Epithelial cell of esophagus (primary cell): Measurements from ENCODE around the gene CPSF7.

Experiments used
- DNase-seq: peaks from one replicate; pipeline ENCODE4 v3.0.0; 2010; ENCODE audit warnings: low read depth
- H3K4me3 ChIP-seq: 2 replicates; pipeline ENCODE4 v1.5.1; 2011; ENCODE audit warnings: mild to moderate bottlenecking, low read length, control low read depth
- CTCF ChIP-seq: IDR thresholded peaks from 2 replicates; pipeline ENCODE4 v1.5.1; 2011; ENCODE audit warnings: low read depth, mild to moderate bottlenecking, low read length, control low read depth, inconsistent platforms; ENCODE audit not compliant: insufficient read depth; ENCODE audit errors: missing control alignments

The CPSF7 gene, protein sequence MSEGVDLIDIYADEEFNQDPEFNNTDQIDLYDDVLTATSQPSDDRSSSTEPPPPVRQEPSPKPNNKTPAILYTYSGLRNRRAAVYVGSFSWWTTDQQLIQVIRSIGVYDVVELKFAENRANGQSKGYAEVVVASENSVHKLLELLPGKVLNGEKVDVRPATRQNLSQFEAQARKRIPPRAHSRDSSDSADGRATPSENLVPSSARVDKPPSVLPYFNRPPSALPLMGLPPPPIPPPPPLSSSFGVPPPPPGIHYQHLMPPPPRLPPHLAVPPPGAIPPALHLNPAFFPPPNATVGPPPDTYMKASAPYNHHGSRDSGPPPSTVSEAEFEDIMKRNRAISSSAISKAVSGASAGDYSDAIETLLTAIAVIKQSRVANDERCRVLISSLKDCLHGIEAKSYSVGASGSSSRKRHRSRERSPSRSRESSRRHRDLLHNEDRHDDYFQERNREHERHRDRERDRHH

DNA sequence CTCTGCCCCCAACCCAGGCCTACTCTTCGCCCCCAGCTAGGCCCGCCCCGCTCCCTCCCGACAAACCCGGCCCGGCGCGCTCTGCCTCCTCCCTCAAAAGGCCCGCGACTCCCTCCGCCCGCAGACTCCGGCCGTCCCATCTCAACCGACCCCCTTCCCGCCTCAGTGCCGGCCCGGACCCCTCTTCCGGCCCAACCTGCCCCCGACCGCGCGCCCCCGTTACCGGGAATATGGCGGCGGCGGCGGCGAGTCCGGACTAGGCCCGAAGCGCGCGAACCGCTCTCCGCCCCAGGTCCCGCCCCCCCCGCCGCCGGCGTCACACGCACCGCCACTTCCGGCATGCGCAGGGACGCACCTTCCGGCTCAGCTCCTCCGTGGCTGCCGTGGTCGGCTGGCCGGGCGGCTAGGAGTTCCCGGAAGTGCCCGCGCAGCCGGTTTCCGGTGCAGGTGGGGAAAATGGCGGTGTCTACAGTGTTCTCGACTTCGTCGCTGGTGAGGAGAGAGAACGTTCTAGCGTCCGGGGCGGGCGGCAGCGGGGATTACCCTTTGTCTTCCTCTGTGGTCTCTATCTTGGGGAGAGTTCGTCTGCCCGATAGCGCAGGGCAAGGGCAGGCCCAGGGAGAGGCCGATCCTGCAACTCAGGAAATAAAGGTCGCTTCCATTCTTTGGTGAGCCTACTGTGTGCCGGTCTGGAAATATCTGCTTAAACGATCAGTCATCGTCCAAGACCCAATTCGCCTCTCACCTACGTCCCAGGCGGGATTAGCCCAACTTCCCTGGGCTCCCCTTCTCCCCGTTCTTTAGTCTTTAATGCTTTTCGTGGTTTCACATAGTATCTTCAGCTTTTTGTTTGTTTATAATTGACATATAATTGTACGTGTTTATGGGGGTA lies at the start of gene CPSF7, which contains the start of gene SDHAF2:
Gene CPSF7, minus strand, starts transcription at position 285 of the 892 bp plus-strand sequence. CDS start 740 bp downstream, outside the sequence.
Gene SDHAF2, plus strand, starts transcription at position 434 of the 892 bp plus-strand sequence. Its CDS starts 23 bp downstream, at position 457.
- peak; percentile 98 for DNase-seq

DNA sequence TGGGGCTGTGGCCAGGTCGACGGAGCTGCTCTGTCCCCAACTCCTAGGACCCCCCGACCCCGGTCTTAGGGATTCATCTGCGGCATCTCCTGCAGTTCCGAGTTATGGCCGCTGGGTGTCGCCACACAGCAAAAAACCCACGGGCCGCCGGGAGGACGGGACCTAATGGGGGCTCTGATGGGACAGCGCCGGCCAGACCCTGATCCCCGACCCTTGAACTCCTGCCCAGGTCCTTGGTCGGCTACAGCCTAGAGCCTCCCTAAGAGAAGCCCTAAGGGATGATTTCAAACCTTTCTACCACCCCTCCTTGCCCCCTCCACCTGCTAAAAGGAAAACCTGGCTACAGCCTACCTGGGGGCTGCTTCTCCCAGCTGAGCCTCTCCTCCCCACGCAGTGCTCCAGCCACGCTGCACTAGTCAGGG lies 48.0 kb upstream of the CPSF7 start:
- peak; percentile 19 for DNase-seq
- TF ChIP-seq CTCF, result peak; percentile 83
- H3K4me3 ChIP-seq, result no peak overlapping the region

More for the DNA sequence above, at the start of gene CPSF7, which contains the start of gene SDHAF2:
- TF ChIP-seq CTCF, result no peak
- peak within 1 kb of the TSS; percentile 100 for H3K4me3 ChIP-seq

DNA sequence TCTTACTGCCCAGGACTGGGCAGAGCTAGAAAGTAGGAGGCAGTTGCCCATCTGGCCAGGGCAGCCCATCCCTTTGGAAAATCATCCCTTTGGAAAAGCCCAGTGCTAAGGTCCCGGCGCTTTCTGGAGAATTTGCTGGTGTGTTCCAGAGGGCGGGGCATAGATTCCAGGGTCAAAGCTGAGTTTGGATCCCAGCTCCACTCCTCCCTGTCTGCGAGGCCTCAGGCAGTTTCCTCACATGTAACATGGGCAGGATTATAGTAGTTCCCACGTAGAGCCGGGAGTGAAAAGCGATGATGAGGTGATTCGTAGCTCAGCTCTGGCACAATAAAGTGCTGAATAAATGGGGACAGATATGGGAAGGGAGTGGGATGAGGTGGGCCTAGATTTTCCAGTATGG lies 47.4 kb upstream of the CPSF7 start:
- peak; percentile 19 for DNase-seq
- TF ChIP-seq CTCF, result no peak
- no peak overlapping the region for H3K4me3 ChIP-seq

GRCh38 chr11:61476371-61476770 lies 46.6 kb upstream of the CPSF7 start:
- TF ChIP-seq CTCF, result no peak
- DNase-seq, result no peak
- H3K4me3 ChIP-seq, result no peak overlapping the region

GRCh38 chr11:61475433-61475832 lies 45.7 kb upstream of the CPSF7 start:
- no peak for DNase-seq
- TF ChIP-seq CTCF, result no peak
- H3K4me3 ChIP-seq, result no peak overlapping the region

- H3K4me3 ChIP-seq, result no peak overlapping the region
- no peak for DNase-seq
- TF ChIP-seq CTCF, result no peak
Observed at GRCh38 chr11:61474013-61474643, 44.4 kb upstream of the CPSF7 start.
